ENCODE results near the gene PERM1. TPM values are rescaled to one million over a fixed set of nuclear protein-coding genes. Genes with fewer than 3 reads are reported as not detected.

PERM1 gene
- total and polyA plus RNA-seq, 2 of the 13 experiments (the other 11 are each of a cell fraction or from before 2014, with no cell fraction given) = 0.04 to 0.29 TPM

DNA sequence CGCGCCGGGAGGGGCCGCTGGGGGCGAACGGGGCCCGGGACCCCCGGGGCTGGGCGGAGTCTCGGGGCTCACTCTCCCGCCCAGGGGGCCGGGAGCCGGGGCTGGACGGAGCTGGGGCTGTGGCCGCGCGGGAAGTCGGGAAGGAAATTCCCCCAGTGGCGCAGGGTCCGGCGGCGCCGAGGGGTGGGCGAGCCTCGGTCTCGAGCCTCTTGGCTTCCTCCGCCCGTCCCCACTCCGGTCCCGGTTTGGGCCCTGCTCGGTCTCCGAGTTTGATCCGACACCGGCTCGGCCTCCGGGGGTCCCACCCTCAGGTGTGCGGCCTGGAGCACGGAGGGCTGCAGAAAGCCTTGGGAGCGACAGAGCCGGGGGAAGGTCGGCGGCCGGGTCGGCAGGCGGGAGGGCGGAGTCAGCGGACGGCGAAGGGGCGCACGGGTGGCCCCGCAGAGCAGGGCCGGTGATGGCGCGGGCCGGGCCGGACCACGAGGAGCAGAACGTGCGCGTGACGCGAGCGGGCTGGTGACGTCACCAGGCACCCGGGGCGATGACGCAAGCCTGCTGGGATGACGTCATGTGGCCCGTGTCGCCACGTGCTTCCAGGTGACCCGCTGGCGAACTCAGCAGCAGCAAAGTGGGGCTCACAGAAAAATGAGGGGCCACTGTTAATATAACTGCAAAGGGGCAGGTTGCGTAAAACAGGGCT is 18.6 kb upstream of the PERM1 start (continued):
- TF ChIP-seq, protein P1, sequence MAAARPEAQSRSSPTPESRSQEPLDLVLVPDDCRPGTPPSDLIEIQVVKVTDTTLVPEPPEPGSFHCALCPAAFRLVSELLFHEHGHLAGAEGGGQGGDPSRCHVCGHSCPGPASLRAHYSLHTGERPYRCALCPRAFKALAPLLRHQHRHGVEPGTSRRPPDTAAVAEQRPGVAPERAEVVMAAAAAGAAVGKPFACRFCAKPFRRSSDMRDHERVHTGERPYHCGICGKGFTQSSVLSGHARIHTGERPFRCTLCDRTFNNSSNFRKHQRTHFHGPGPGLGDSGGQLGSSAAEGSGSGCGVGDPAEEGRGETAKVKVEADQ (CRISPR knock-in tag; IDR thresholded peaks at IDR 0.05; ENCODE audit: borderline replicate concordance) = no peak
- TF ChIP-seq, protein P2, sequence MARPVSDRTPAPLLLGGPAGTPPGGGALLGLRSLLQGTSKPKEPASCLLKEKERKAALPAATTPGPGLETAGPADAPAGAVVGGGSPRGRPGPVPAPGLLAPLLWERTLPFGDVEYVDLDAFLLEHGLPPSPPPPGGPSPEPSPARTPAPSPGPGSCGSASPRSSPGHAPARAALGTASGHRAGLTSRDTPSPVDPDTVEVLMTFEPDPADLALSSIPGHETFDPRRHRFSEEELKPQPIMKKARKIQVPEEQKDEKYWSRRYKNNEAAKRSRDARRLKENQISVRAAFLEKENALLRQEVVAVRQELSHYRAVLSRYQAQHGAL (CRISPR knock-in tag; IDR thresholded peaks at IDR 0.05; ENCODE audit: not compliant biosample characterization) = no peak
- TF ChIP-seq KDM3A (CRISPR knock-in tag; IDR thresholded peaks at IDR 0.05; ENCODE audit: low read depth) (no peak), HNRNPK (IDR thresholded peaks at IDR 0.05; ENCODE audit: low read depth, low read length, poor library complexity, severe bottlenecking) (peak; percentile 59), MAFF (IDR thresholded peaks at IDR 0.05; ENCODE audit: low read depth, low read length) (no peak), ZSCAN9 (CRISPR knock-in tag; IDR thresholded peaks at IDR 0.05; ENCODE audit: borderline replicate concordance) (peak; percentile 82; the same call in 1 of the 2 replicates), CENPX (CRISPR knock-in tag; IDR thresholded peaks at IDR 0.05) (no peak)
- TF ChIP-seq, protein P3, sequence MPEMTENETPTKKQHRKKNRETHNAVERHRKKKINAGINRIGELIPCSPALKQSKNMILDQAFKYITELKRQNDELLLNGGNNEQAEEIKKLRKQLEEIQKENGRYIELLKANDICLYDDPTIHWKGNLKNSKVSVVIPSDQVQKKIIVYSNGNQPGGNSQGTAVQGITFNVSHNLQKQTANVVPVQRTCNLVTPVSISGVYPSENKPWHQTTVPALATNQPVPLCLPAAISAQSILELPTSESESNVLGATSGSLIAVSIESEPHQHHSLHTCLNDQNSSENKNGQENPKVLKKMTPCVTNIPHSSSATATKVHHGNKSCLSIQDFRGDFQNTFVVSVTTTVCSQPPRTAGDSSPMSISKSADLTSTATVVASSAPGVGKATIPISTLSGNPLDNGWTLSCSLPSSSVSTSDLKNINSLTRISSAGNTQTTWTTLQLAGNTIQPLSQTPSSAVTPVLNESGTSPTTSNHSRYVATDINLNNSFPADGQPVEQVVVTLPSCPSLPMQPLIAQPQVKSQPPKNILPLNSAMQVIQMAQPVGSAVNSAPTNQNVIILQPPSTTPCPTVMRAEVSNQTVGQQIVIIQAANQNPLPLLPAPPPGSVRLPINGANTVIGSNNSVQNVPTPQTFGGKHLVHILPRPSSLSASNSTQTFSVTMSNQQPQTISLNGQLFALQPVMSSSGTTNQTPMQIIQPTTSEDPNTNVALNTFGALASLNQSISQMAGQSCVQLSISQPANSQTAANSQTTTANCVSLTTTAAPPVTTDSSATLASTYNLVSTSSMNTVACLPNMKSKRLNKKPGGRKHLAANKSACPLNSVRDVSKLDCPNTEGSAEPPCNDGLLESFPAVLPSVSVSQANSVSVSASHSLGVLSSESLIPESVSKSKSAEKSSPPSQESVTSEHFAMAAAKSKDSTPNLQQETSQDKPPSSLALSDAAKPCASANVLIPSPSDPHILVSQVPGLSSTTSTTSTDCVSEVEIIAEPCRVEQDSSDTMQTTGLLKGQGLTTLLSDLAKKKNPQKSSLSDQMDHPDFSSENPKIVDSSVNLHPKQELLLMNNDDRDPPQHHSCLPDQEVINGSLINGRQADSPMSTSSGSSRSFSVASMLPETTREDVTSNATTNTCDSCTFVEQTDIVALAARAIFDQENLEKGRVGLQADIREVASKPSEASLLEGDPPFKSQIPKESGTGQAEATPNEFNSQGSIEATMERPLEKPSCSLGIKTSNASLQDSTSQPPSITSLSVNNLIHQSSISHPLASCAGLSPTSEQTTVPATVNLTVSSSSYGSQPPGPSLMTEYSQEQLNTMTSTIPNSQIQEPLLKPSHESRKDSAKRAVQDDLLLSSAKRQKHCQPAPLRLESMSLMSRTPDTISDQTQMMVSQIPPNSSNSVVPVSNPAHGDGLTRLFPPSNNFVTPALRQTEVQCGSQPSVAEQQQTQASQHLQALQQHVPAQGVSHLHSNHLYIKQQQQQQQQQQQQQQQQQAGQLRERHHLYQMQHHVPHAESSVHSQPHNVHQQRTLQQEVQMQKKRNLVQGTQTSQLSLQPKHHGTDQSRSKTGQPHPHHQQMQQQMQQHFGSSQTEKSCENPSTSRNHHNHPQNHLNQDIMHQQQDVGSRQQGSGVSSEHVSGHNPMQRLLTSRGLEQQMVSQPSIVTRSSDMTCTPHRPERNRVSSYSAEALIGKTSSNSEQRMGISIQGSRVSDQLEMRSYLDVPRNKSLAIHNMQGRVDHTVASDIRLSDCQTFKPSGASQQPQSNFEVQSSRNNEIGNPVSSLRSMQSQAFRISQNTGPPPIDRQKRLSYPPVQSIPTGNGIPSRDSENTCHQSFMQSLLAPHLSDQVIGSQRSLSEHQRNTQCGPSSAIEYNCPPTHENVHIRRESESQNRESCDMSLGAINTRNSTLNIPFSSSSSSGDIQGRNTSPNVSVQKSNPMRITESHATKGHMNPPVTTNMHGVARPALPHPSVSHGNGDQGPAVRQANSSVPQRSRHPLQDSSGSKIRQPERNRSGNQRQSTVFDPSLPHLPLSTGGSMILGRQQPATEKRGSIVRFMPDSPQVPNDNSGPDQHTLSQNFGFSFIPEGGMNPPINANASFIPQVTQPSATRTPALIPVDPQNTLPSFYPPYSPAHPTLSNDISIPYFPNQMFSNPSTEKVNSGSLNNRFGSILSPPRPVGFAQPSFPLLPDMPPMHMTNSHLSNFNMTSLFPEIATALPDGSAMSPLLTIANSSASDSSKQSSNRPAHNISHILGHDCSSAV (CRISPR knock-in tag; IDR thresholded peaks at IDR 0.05; ENCODE audit: borderline replicate concordance) = no peak
- TF ChIP-seq, protein P4, sequence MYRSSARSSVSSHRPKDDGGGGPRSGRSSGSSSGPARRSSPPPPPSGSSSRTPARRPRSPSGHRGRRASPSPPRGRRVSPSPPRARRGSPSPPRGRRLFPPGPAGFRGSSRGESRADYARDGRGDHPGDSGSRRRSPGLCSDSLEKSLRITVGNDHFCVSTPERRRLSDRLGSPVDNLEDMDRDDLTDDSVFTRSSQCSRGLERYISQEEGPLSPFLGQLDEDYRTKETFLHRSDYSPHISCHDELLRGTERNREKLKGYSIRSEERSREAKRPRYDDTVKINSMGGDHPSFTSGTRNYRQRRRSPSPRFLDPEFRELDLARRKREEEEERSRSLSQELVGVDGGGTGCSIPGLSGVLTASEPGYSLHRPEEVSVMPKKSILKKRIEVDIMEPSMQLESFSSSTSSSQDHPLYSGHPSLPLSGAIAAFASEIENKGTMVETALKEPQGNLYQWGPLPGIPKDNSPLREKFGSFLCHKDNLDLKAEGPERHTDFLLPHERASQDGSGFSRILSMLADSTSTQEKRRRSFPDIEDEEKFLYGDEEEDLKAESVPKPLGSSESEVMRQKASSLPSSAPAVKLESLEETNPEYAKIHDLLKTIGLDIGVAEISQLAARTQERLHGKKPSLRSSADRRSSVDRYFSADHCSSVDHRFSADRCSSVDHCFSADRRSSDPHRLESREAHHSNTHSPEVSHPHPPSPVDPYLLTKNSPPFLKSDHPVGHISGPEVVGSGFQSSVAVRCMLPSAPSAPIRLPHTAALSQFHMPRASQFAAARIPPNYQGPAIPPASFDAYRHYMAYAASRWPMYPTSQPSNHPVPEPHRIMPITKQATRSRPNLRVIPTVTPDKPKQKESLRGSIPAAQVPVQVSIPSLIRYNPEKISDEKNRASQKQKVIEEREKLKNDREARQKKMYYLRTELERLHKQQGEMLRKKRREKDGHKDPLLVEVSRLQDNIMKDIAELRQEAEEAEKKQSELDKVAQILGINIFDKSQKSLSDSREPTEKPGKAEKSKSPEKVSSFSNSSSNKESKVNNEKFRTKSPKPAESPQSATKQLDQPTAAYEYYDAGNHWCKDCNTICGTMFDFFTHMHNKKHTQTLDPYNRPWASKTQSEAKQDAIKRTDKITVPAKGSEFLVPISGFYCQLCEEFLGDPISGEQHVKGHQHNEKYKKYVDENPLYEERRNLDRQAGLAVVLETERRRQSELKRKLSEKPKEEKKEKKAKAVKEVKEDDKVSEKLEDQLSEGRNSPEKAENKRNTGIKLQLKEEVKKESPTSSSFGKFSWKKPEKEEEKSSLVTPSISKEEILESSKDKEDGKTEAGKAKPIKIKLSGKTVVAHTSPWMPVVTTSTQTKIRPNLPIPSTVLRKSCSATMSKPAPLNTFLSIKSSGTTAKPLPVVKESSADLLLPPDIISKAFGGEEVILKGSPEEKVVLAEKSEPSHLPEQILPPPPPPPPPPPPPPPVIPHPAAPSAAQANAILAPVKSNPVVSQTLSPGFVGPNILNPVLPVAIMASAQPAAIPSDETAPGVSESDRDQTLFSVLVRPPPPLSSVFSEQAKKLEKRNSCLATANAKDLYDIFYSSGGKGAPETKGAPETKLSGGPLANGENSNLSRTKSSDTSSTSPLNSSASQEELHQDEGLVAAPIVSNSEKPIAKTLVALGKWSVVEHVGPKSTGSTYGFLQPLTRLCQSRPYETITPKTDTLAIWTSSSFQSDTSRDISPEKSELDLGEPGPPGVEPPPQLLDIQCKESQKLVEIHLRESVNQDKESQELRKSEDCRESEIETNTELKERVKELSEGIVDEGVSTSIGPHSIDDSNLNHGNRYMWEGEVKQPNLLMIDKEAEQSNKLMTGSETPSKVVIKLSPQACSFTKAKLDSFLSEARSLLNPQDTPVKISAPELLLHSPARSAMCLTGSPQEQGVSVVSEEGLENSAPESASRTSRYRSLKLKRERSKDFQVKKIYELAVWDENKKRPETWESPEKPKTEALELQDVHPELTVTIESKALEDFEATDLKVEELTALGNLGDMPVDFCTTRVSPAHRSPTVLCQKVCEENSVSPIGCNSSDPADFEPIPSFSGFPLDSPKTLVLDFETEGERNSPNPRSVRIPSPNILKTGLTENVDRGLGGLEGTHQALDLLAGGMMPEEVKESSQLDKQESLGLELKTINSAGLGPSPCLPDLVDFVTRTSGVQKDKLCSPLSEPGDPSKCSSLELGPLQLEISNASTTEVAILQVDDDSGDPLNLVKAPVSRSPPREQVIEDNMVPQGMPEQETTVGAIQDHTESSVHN (CRISPR knock-in tag; IDR thresholded peaks at IDR 0.05) = peak; percentile 34; the same call in 1 of the 2 replicates
